ENCODE data around the gene CDON. TPM values are rescaled to one million over a fixed set of nuclear protein-coding genes. Genes with fewer than 3 reads are reported as not detected.

Gene CDON
- total and polyA plus RNA-seq, 9 donors, result 15.0 to 211 (median 124) TPM

- Histone ChIP-seq H3K36me3 (no peaks in the 10 kb centered on the region), H3K4me3 (no peak overlapping the region), H3K4me1 (ENCODE audit: insufficient read depth) (peaks cover 13% of the 10 kb centered on the region), H3K27me3 (no peaks in the 10 kb centered on the region), H3K27ac (no peak overlapping the region), H3K9me3 (no peaks in the 10 kb centered on the region)
- intact Hi-C loops (cut with DNase I), result loop anchor here in 2 of 4 donors (10.0 kb wide), 1 partner anchor 108 kb away; no protein-coding TSS in a partner anchor
- DNase-seq, result no peak
- no peak for TF ChIP-seq CTCF (IDR thresholded peaks at IDR 0.05)
- no peak for TF ChIP-seq EP300 (IDR thresholded peaks at IDR 0.05)
- WGBS, 3 donors, result 89 to 94% (median 91%) methylated on average over 12 to 14 of the region's 14 CpGs
These were observed 115.8 kb downstream of the CDON start for GRCh38 chr11:125946712-125947418.

- DNase-seq, result no peak
- intact Hi-C loops (cut with DNase I), result loop anchor here in 2 of 4 donors (10.0 kb wide), 1 partner anchor 109 kb away; no protein-coding TSS in a partner anchor
- WGBS, 3 donors, result 72 to 82% (median 73%) methylated on average over 8 of the region's 8 CpGs
- H3K27ac ChIP-seq, result no peak within 1 kb of the TSS
- peaks cover 7% of the 10 kb centered on the region for H3K4me1 ChIP-seq (ENCODE audit: insufficient read depth)
- H3K9me3 ChIP-seq, result no peaks in the 10 kb centered on the region
- no peak within 1 kb of the TSS for H3K4me3 ChIP-seq
- TF ChIP-seq POLR2A (IDR thresholded peaks at IDR 0.05) (no peak), EP300 (IDR thresholded peaks at IDR 0.05) (no peak)
- H3K36me3 ChIP-seq, result no peaks in the 10 kb centered on the region
- no peaks in the 10 kb centered on the region for H3K27me3 ChIP-seq
These were observed 116.7 kb downstream of the CDON start, which contains the start of gene VSIG10L2 for GRCh38 chr11:125945797-125946520. Gene VSIG10L2, plus strand, starts transcription at chr11:125946044. Its CDS starts 12 bp downstream, at chr11:125946056.

- peak in 1 of 5 donors; percentile 9 for DNase-seq
- H3K9me3 ChIP-seq, result no peaks in the 10 kb centered on the region
- H3K4me1 ChIP-seq (ENCODE audit: insufficient read depth), result peaks cover 1% of the 10 kb centered on the region
- intact Hi-C loops (cut with DNase I), result loop anchor here in 2 of 4 donors (10.0 kb wide), 1 partner anchor 110 kb away; no protein-coding TSS in a partner anchor
- no peak overlapping the region for H3K4me3 ChIP-seq
- TF ChIP-seq EP300 (IDR thresholded peaks at IDR 0.05), result no peak
- TF ChIP-seq POLR2A (IDR thresholded peaks at IDR 0.05), result no peak
- TF ChIP-seq CTCF (IDR thresholded peaks at IDR 0.05), result no peak
- H3K27me3 ChIP-seq, result no peaks in the 10 kb centered on the region
- WGBS, 3 donors, result 59 to 69% (median 60%) methylated on average over 15 of the region's 15 CpGs
- H3K27ac ChIP-seq, result no peak overlapping the region
- no peaks in the 10 kb centered on the region for H3K36me3 ChIP-seq
These were observed 117.5 kb downstream of the CDON start for GRCh38 chr11:125945011-125945796.

GRCh38 chr11:125944350-125945010, 118.2 kb downstream of the CDON start:
- Histone ChIP-seq H3K36me3 (no peaks in the 10 kb centered on the region), H3K27ac (no peak overlapping the region), H3K4me3 (no peak overlapping the region), H3K9me3 (no peaks in the 10 kb centered on the region), H3K4me1 (ENCODE audit: insufficient read depth) (peaks cover 1% of the 10 kb centered on the region), H3K27me3 (no peaks in the 10 kb centered on the region)
- TF ChIP-seq EP300 (IDR thresholded peaks at IDR 0.05) (no peak), CTCF (IDR thresholded peaks at IDR 0.05) (no peak), POLR2A (IDR thresholded peaks at IDR 0.05) (no peak)
- peak in 1 of 5 donors; percentile 6 for DNase-seq
- 85 to 91% (median 88%) methylated on average over 13 of the region's 13 CpGs for WGBS, 3 donors
- intact Hi-C loops (cut with DNase I), result loop anchor here in 2 of 4 donors (5.0 to 10.0 kb wide), 2 partner anchors 110 to 248 kb away; no protein-coding TSS in a partner anchor
